ENCODE data around the gene HTR1D. TPM values are rescaled to one million over a fixed set of nuclear protein-coding genes. Genes with fewer than 3 reads are reported as not detected.
A peak's percentile ranks its signal among the peaks of the same experiment; 100 is the strongest.
"Not testable (repeated sequence)": the region's sequence is repeated elsewhere in the genome, so short reads cannot be mapped to it uniquely, and the experiment has no call there.

Gene HTR1D
- total and polyA plus RNA-seq, 2 experiments from 2014 or later, result not detected

DNA sequence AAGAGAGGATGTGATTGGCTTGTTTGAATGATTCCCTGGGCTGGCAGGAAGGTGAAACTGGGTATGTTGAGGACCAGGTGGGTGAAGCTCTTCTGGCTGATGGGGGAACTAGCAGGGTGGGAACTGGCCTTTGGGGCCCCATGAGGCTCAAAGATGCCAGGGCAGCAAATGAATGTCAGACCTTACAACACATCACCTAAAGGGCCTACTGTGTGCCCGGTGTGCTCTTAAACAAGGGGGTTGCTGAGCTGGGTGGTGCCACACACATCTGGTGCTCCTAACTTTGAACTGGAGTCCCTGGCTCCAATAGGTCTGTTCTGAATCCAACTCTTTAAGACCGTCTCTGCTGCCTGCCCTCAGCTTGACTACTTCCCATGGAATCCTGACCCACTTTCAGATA lies 21.3 kb upstream of the HTR1D start:
- Histone ChIP-seq H3K27me3 (replicated peaks; ENCODE audit: insufficient read depth) (no peaks in the 10 kb centered on the region), H3K9ac (no peak overlapping the region), H2AFZ (no peak overlapping the region), H3K4me3 (no peak overlapping the region), H3K4me1 (ENCODE audit: insufficient read depth) (no peaks in the 10 kb centered on the region), H3F3A (ENCODE audit: insufficient read depth) (no peaks in the 10 kb centered on the region), H3K27ac (no peak overlapping the region), H4K20me1 (ENCODE audit: insufficient read depth) (no peaks in the 10 kb centered on the region), H3K4me2 (ENCODE audit: unreplicated experiment) (no peak overlapping the region), H3K9me3 (ENCODE audit: low read depth) (no peaks in the 10 kb centered on the region), H3K79me2 (ENCODE audit: insufficient read depth) (no peaks in the 10 kb centered on the region), H3K36me3 (ENCODE audit: low read depth) (no peaks in the 10 kb centered on the region), H3K9me2 (ENCODE audit: insufficient read depth) (no peaks in the 10 kb centered on the region)
- no peak for TF ChIP-seq EZH2 (IDR thresholded peaks at IDR 0.05; ENCODE audit: insufficient read depth, poor library complexity, severe bottlenecking)
- TF ChIP-seq EZH2phosphoT487 (IDR thresholded peaks at IDR 0.05; ENCODE audit: insufficient read depth, low read depth), result no peak
- 75 to 85% methylated on average over 2 of the region's 2 CpGs for WGBS, 2 experiments (ENCODE audit: low coverage in 1 of 2, low lambda C conversion rate in 2 of 2, missing lambda C conversion rate in 2 of 2)
- no peak for DNase-seq
- in situ Hi-C loops (cut with MboI), result no loop called here

DNA sequence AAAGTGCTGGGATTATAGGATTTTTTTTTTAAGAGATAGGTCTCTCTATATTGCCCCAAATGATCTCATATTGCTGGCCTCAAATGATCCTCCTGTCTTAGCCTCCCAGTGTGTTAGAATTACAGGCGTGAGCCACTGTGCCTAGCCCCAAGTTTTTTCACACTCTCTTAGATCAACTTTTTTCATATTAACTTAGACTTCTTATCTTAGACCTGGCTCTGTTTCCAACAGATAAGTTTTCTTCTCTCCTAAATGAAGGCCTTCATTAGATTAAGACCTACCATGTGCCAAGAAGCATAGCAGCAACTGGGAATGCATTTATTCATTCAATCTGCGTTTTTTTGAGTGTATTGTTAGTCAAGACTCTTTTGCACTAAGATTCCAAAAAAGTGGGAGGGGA lies 20.2 kb upstream of the HTR1D start:
- DNase-seq, result no peak
- no peaks in the 10 kb centered on the region for H3K27me3 ChIP-seq (replicated peaks; ENCODE audit: insufficient read depth)
- no peaks in the 10 kb centered on the region for H4K20me1 ChIP-seq (ENCODE audit: insufficient read depth)
- no peaks in the 10 kb centered on the region for H3K79me2 ChIP-seq (ENCODE audit: insufficient read depth)
- no peaks in the 10 kb centered on the region for H3K4me1 ChIP-seq (ENCODE audit: insufficient read depth)
- no peaks in the 10 kb centered on the region for H3K36me3 ChIP-seq (ENCODE audit: low read depth)
- no peak for TF ChIP-seq EZH2 (IDR thresholded peaks at IDR 0.05; ENCODE audit: insufficient read depth, poor library complexity, severe bottlenecking)
- no peak for TF ChIP-seq EZH2phosphoT487 (IDR thresholded peaks at IDR 0.05; ENCODE audit: insufficient read depth, low read depth)
- WGBS, 2 experiments (ENCODE audit: low coverage in 1 of 2, low lambda C conversion rate in 2 of 2, missing lambda C conversion rate in 2 of 2), result 88 to 92% methylated on average over 2 of the region's 2 CpGs
- no peak overlapping the region for H3K27ac ChIP-seq
- no peak overlapping the region for H3K9ac ChIP-seq
- no peaks in the 10 kb centered on the region for H3F3A ChIP-seq (ENCODE audit: insufficient read depth)
- no peak overlapping the region for H3K4me2 ChIP-seq (ENCODE audit: unreplicated experiment)
- H3K9me2 ChIP-seq (ENCODE audit: insufficient read depth), result no peaks in the 10 kb centered on the region
- H3K4me3 ChIP-seq, result no peak overlapping the region
- in situ Hi-C loops (cut with MboI), result no loop called here
- H3K9me3 ChIP-seq (ENCODE audit: low read depth), result no peaks in the 10 kb centered on the region
- H2AFZ ChIP-seq, result no peak overlapping the region

DNA sequence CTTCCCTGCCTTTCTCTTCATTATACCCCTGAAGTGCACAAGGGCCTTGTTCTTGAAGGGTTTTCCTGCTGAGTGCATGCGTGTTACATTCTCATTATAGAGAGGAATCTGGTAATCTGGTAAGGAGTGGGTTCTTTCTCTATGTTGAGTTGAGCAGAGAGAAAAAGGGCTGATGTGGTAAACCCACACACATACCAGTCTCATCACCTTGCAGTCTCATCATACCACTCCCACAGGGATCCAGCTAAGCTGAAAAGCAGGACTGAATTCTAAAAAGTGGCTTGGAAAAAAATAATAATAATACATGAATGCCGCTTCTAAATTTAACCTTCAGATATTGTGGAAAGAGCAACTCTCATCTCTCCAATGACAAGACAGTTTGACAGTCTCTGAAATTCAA lies 10.5 kb upstream of the HTR1D start:
- TF ChIP-seq EZH2phosphoT487 (IDR thresholded peaks at IDR 0.05; ENCODE audit: insufficient read depth, low read depth) (no peak), EZH2 (IDR thresholded peaks at IDR 0.05; ENCODE audit: insufficient read depth, poor library complexity, severe bottlenecking) (no peak)
- no peak overlapping the region for H3K9ac ChIP-seq
- H3K27ac ChIP-seq, result no peak overlapping the region
- no peaks in the 10 kb centered on the region for H3K27me3 ChIP-seq (replicated peaks; ENCODE audit: insufficient read depth)
- no peaks in the 10 kb centered on the region for H3K9me3 ChIP-seq (ENCODE audit: low read depth)
- no peaks in the 10 kb centered on the region for H3K36me3 ChIP-seq (ENCODE audit: low read depth)
- H3K79me2 ChIP-seq (ENCODE audit: insufficient read depth), result no peaks in the 10 kb centered on the region
- no peak for DNase-seq
- WGBS, 2 experiments (ENCODE audit: low coverage in 1 of 2, low lambda C conversion rate in 2 of 2, missing lambda C conversion rate in 2 of 2), result 76 to 88% methylated on average over 2 of the region's 2 CpGs
- peaks cover 10% of the 10 kb centered on the region; the same call in 1 of the 2 replicates for H3F3A ChIP-seq (ENCODE audit: insufficient read depth)
- H3K9me2 ChIP-seq (ENCODE audit: insufficient read depth), result no peaks in the 10 kb centered on the region
- no peak overlapping the region for H2AFZ ChIP-seq
- H3K4me1 ChIP-seq (ENCODE audit: insufficient read depth), result peaks cover 13% of the 10 kb centered on the region
- no peaks in the 10 kb centered on the region for H4K20me1 ChIP-seq (ENCODE audit: insufficient read depth)
- in situ Hi-C loops (cut with MboI), result no loop called here
- H3K4me3 ChIP-seq, result no peak overlapping the region
- no peak overlapping the region for H3K4me2 ChIP-seq (ENCODE audit: unreplicated experiment)

DNA sequence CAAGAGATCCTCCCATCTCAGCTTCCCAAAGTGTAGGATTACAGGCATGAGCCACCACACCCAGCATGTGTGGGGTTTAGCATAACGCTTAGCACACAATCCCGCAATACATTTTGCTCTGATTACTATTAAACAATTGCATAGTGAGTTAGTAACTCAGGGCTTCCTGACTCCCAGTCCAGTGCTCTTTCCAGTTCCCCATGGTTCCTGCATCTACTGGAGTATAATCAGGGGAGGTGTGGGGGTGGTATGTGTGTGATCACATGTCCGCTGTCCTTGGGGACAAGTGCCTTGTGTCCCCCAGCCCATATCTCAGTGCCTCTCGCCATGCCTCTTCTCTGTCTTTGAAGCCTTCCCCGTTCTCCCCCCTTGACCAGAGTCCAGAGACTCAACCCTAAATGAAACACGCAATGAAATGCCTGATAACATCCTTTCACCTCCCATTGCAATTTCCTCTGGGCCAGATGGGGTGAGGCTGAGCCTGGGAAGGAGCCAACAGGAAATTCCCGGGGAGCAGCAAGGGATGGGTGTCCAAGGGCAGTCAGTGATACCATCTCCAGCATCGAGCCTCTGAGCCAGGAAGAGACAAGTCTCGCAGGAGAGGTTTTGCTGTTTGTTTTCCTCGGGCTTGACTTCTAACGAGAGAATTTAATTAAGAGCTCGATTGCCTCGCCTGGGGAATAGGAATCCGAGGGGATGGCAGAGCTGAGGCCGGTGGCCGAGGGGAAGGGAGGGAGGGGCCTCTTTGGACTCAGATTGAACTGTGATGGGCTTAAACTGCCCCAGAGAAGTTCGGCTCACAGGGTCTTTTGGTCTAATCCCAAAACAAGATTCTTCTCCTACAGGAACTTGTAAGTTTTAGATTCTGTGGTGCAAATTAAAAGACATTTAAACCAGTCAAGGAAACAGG lies 7.7 kb upstream of the HTR1D start:
- H3K27me3 ChIP-seq (replicated peaks; ENCODE audit: insufficient read depth), result no peaks in the 10 kb centered on the region; the same call in 1 of the 2 replicates
- H3K36me3 ChIP-seq (ENCODE audit: low read depth), result no peaks in the 10 kb centered on the region
- peaks cover 10% of the 10 kb centered on the region; the same call in 1 of the 2 replicates for H3F3A ChIP-seq (ENCODE audit: insufficient read depth)
- peak overlapping the region; percentile 64 for H2AFZ ChIP-seq
- no peaks in the 10 kb centered on the region for H3K79me2 ChIP-seq (ENCODE audit: insufficient read depth)
- 10 to 14% methylated on average over 16 to 17 of the region's 17 CpGs for WGBS, 2 experiments (ENCODE audit: low coverage in 1 of 2, low lambda C conversion rate in 2 of 2, missing lambda C conversion rate in 2 of 2)
- in situ Hi-C loops (cut with MboI), result no loop called here
- peaks cover 13% of the 10 kb centered on the region for H3K4me1 ChIP-seq (ENCODE audit: insufficient read depth)
- TF ChIP-seq EZH2 (IDR thresholded peaks at IDR 0.05; ENCODE audit: insufficient read depth, poor library complexity, severe bottlenecking) (no peak), EZH2phosphoT487 (IDR thresholded peaks at IDR 0.05; ENCODE audit: insufficient read depth, low read depth) (no peak)
- peak overlapping the region; percentile 46 for H3K27ac ChIP-seq
- H3K9ac ChIP-seq, result peak overlapping the region; percentile 57
- peak overlapping the region; percentile 76 for H3K4me2 ChIP-seq (ENCODE audit: unreplicated experiment)
- no peaks in the 10 kb centered on the region for H3K9me3 ChIP-seq (ENCODE audit: low read depth)
- H4K20me1 ChIP-seq (ENCODE audit: insufficient read depth), result no peaks in the 10 kb centered on the region
- H3K4me3 ChIP-seq, result peak overlapping the region; percentile 51
- peak; percentile 63 for DNase-seq
- no peaks in the 10 kb centered on the region for H3K9me2 ChIP-seq (ENCODE audit: insufficient read depth)

- H3F3A ChIP-seq (ENCODE audit: insufficient read depth); H2AFZ ChIP-seq; H3K9me3 ChIP-seq (ENCODE audit: low read depth); H3K79me2 ChIP-seq (ENCODE audit: insufficient read depth); DNase-seq; in situ Hi-C loops (cut with MboI); H3K9me2 ChIP-seq (ENCODE audit: insufficient read depth); H3K9ac ChIP-seq; H3K4me3 ChIP-seq; H3K36me3 ChIP-seq (ENCODE audit: low read depth); H4K20me1 ChIP-seq (ENCODE audit: insufficient read depth); H3K4me2 ChIP-seq (ENCODE audit: unreplicated experiment); H3K27ac ChIP-seq; H3K27me3 ChIP-seq (replicated peaks; ENCODE audit: insufficient read depth): not testable (repeated sequence)
- H3K4me1 ChIP-seq (ENCODE audit: insufficient read depth), result peaks cover 13% of the 10 kb centered on the region
- 93 to 97% methylated on average over 6 of the region's 6 CpGs for WGBS, 2 experiments (ENCODE audit: low coverage in 1 of 2, low lambda C conversion rate in 2 of 2, missing lambda C conversion rate in 2 of 2)
Observed at GRCh38 chr1:23223963-23224362, 6.7 kb upstream of the HTR1D start.

GRCh38 chr1:23223490-23223951 lies 6.2 kb upstream of the HTR1D start:
- H3K27ac ChIP-seq; H2AFZ ChIP-seq; H4K20me1 ChIP-seq (ENCODE audit: insufficient read depth); DNase-seq; H3K4me3 ChIP-seq; H3K4me2 ChIP-seq (ENCODE audit: unreplicated experiment); H3K79me2 ChIP-seq (ENCODE audit: insufficient read depth); H3K36me3 ChIP-seq (ENCODE audit: low read depth); H3K27me3 ChIP-seq (replicated peaks; ENCODE audit: insufficient read depth); H3K9me2 ChIP-seq (ENCODE audit: insufficient read depth); in situ Hi-C loops (cut with MboI); H3F3A ChIP-seq (ENCODE audit: insufficient read depth); H3K9ac ChIP-seq; H3K9me3 ChIP-seq (ENCODE audit: low read depth): not testable (repeated sequence)
- peaks cover 13% of the 10 kb centered on the region for H3K4me1 ChIP-seq (ENCODE audit: insufficient read depth)
- 80 to 89% methylated on average over 1 of the region's 1 CpG for WGBS, 2 experiments (ENCODE audit: low coverage in 1 of 2, low lambda C conversion rate in 2 of 2, missing lambda C conversion rate in 2 of 2)
